Myocyte (in vitro differentiated cells): ENCODE measurements around the gene XCL1. TPM values are rescaled to one million over a fixed set of nuclear protein-coding genes. Genes with fewer than 3 reads are reported as not detected.

Experiments
- total RNA-seq: library from RNA; depleted of rRNA; stranded (reverse); fragments of >200 nt; gene quantifications from 2 replicates; pipeline ENCODE4 v1.2.3, GENCODE V29; 2014

The XCL1 gene
- total RNA-seq, 1 donor from 2014 or later: not detected

Other genes starting within 250 kb of the XCL1 start
- gene XCL2, start 32.6 kb upstream of the XCL1 start, total RNA-seq: not detected in 2 replicates
- not detected in 2 replicates for gene DPT, start 152.6 kb downstream of the XCL1 start, total RNA-seq